Mucosa of rectum (tissue), 2 donors: ENCODE data around the gene FOXN3.

Experiments used
- H3K27ac ChIP-seq, 2 donors: one replicate each; pipeline ENCODE4 v1.7.0; 2013; ENCODE audit warnings: inconsistent platforms in 2 of 2, low read depth in 2 of 2, low read length in 2 of 2
- H3K27me3 ChIP-seq, 2 donors: one replicate each; pipeline ENCODE4 v1.7.0; 2013; ENCODE audit warnings: low read length in 2 of 2; ENCODE audit not compliant: control insufficient read depth in 2 of 2, insufficient read depth in 2 of 2
- H3K36me3 ChIP-seq, 2 donors: one replicate each; pipeline ENCODE4 v1.7.0; 2013; ENCODE audit warnings: low read length in 2 of 2; ENCODE audit not compliant: control insufficient read depth in 2 of 2, insufficient read depth in 2 of 2
- H3K4me1 ChIP-seq, 2 donors: one replicate each; pipeline ENCODE4 v1.7.0; 2013; ENCODE audit warnings: low read length in 2 of 2, mild to moderate bottlenecking in 1 of 2; ENCODE audit not compliant: control insufficient read depth in 2 of 2, insufficient read depth in 2 of 2
- H3K4me3 ChIP-seq, 2 donors: one replicate each; pipeline ENCODE4 v1.7.0; 2013; ENCODE audit warnings: low read length in 2 of 2
- H3K9ac ChIP-seq, 2 donors: one replicate each; pipeline ENCODE4 v1.7.0; 2013; ENCODE audit warnings: low read length in 2 of 2, low read depth in 1 of 2, mild to moderate bottlenecking in 1 of 2
- H3K9me3 ChIP-seq, 2 donors: one replicate each; pipeline ENCODE4 v1.7.0; 2013; ENCODE audit warnings: low read length in 2 of 2; ENCODE audit not compliant: control insufficient read depth in 2 of 2
- donor health status: healthy.
- donor health status: Normal muscosa, but diverticular disease.

FOXN3 gene

DNA sequence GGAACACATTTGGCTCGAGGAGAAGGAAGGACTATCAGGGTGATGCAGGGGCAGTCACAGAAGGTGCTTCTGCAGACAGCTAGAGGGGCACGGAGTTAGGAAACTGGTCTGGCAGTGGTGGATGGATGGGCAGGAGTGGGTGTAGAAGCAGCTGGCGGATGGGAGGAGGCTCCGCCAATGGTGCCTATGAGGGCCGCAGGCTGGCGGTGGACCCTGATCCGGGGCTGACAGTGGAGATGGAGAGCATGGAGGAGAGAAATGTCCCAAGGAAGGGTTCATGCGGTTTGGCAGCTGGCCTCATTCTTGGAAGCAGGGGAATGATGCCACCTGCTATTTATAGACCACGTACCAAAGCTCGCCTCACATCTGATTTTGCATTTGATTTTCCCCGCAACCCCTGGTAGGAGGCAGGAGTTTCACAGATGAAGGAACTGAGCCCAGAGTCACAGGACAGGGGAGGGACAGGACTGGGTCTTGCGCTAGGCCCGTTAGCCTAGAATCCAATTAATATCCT lies 237.1 kb downstream of the FOXN3 start:
- Histone ChIP-seq H3K36me3 (peaks cover 12 to 18% of the 10 kb centered on the region in 2 donors), H3K27ac (no peak overlapping the region), H3K4me1 (peaks cover 0 to 15% of the 10 kb centered on the region in 2 donors), H3K9ac (no peak overlapping the region), H3K9me3 (no peaks in the 10 kb centered on the region), H3K27me3 (no peaks in the 10 kb centered on the region), H3K4me3 (no peak overlapping the region)

DNA sequence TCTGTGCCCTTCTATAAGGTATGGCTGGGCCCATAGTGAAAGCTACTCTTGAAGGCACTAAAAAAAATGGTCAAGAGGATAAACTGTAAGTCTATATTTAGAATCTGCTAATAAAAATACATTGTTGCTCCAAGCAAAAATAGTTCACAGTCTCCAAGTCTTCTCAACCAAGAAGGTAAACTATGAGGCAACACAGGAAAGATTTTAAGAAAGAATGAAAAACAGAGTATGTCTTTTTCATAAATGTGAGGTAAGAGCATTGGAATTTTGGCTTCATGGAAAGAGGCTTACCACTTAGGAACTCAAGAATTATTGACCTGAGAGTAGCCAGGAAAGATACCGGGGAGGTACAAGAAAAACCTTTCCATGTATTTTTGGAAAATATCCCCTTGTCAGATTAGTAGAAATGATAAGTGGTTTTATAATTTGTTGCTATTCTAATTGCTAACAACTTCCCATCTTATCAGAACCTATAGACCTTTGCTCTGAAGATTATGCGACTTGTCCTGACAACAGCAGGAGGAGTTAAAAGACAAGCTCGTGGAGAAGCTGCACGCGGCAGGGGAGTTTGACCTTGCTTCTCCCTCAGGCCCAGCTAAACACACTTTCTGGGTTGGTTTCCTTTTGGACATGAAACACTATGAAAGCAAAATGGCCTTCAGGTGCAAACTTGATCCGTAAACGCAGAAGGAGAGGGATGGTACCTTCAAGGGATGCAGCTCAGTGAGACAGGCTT lies 238.1 kb downstream of the FOXN3 start:
- H3K36me3 ChIP-seq: peaks cover 10 to 16% of the 10 kb centered on the region in 2 donors
- H3K4me1 ChIP-seq: peaks cover 0 to 15% of the 10 kb centered on the region in 2 donors
- no peak overlapping the region for H3K4me3 ChIP-seq
- H3K9ac ChIP-seq: no peak overlapping the region
- H3K27me3 ChIP-seq: no peaks in the 10 kb centered on the region
- no peak overlapping the region for H3K27ac ChIP-seq
- H3K9me3 ChIP-seq: no peaks in the 10 kb centered on the region

DNA sequence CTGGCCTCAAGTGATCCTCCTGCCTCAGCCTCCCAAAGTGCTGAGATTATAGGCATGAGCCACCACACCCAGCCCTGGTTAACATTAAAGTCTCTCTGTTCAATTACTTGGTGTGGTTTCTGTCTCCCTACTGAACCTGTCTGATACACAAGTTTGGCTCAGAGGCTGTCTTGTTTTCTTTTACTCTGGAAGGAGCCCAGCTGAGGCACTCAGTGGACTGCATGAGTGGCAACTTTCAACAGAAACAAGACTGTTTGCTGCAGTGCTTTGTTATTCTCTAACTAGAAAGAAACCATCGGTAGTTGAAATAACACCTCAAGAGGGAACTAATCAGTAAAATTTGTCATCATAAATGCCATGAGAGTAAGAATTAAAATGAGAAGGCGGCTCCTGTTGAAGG lies 238.7 kb downstream of the FOXN3 start:
- H3K4me1 ChIP-seq: peaks cover 0 to 15% of the 10 kb centered on the region in 2 donors
- H3K27me3 ChIP-seq: no peaks in the 10 kb centered on the region
- H3K36me3 ChIP-seq: peaks cover 10 to 15% of the 10 kb centered on the region in 2 donors
- H3K4me3 ChIP-seq: no peak overlapping the region
- no peak overlapping the region for H3K27ac ChIP-seq
- no peaks in the 10 kb centered on the region for H3K9me3 ChIP-seq
- no peak overlapping the region for H3K9ac ChIP-seq

DNA sequence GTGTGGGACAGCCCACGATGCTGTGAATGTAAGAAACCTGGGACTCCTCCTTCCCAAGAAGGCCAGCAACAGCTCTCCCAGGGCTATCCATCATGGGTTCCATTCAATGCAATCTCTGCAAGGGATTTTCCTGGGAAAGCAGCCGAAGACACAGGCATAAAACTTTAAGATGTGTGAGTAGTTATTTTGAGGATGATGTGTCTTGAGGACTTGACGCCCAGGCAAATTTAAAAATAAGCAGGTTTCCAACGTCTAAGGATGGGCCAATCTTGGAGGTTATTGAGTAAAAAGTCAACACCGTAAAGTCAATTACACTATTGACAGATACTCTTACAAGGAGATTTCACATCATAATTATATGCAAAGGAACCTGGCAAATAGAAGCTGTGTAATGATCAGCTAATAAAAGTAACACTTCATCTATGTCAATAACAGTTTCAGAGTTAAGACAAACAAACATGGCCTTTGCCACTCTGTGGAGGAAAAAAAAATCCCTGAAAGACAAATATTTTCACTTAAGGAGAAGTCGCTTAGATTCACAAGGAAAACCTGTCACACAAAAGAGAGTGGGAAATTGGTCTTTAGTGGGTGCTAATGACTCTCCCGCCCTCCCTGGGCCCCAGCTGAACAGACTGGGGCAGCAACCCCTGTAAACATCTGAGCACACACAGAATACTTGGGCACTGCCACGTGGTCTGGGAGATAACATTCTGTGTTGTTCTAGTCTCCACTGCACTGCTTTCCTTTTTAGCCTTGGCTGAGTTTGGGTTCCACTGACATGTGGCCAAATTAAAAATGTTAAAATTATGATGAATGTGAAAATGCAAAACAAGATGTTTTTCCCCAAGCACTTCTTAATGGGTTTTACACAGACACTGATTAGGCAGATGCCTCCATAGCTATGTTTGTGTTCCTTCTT lies 240.9 kb downstream of the FOXN3 start:
- H3K4me1 ChIP-seq: peaks cover 0 to 15% of the 10 kb centered on the region in 2 donors
- peaks cover 13 to 15% of the 10 kb centered on the region in 2 donors for H3K36me3 ChIP-seq
- H3K27ac ChIP-seq: no peak overlapping the region
- no peaks in the 10 kb centered on the region for H3K9me3 ChIP-seq
- H3K4me3 ChIP-seq: no peak overlapping the region
- H3K27me3 ChIP-seq: no peaks in the 10 kb centered on the region
- no peak overlapping the region for H3K9ac ChIP-seq

DNA sequence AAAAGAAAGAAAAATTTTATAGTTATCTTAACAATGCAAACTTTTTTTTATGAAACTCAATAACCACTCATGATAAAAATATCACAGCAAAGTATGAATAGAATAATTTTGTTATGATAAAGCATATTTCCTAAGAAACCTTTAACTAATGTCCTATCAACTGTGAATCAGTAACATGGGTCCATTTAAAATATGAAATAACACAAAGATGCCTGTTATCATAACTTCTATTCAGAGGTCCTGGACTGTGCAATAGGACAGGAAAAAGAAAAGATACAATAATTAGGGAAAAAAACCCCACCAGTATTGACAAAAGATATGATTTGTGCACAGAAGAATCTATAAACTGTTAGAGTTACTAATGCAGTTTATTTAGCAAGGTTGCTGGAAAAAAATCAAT lies 245.4 kb downstream of the FOXN3 start:
- H3K36me3 ChIP-seq: peaks cover 8 to 10% of the 10 kb centered on the region in 2 donors
- no peak overlapping the region for H3K4me3 ChIP-seq
- no peak overlapping the region for H3K27ac ChIP-seq
- H3K27me3 ChIP-seq: no peaks in the 10 kb centered on the region
- no peaks in the 10 kb centered on the region for H3K9me3 ChIP-seq
- H3K9ac ChIP-seq: no peak overlapping the region
- H3K4me1 ChIP-seq: peaks cover 0 to 9% of the 10 kb centered on the region in 2 donors

DNA sequence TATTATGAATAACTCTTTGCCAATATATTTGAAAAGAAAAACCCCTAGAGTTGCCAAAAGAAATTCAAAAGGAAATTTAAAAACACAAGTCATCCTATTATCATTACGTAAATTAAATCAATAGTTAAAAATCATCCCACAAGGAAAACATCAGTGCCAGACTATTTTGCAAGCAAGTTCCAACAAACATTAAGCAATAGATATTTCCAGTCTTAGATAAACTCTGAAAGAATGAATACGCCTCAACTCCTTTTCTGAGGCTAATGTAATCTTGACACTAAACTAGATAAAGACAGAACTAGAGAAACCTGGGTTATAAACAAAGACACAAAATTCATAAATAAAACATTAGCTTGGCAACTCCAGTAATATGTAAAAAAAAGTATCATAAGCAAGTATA lies 245.9 kb downstream of the FOXN3 start:
- Histone ChIP-seq H3K36me3 (peaks cover 8 to 10% of the 10 kb centered on the region in 2 donors), H3K27me3 (no peaks in the 10 kb centered on the region), H3K27ac (no peak overlapping the region), H3K4me3 (no peak overlapping the region), H3K9me3 (no peaks in the 10 kb centered on the region), H3K9ac (no peak overlapping the region), H3K4me1 (peaks cover 0 to 5% of the 10 kb centered on the region in 2 donors)

DNA sequence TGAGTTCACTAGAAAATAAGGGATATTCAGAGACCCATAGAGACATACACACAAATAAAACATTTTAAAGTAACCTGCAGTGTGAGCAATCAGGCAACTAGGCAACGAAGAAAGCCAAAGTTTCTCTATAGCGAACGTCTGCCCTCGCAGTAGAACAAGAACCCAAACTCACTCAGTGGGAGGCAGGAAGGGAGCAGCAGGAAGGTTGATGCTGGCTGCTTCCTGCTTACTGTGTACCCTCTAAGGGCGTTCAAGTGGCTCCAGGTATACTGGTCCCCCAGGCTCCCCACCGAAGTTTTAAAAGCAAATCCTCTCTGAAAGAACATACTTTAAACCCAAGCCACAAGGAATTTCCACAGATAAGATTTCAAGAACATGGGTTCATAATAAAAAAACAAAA lies 249.3 kb downstream of the FOXN3 start:
- peaks cover 8 to 9% of the 10 kb centered on the region in 2 donors for H3K36me3 ChIP-seq
- H3K27ac ChIP-seq: no peak overlapping the region
- H3K9ac ChIP-seq: no peak overlapping the region
- no peaks in the 10 kb centered on the region for H3K27me3 ChIP-seq
- peaks cover 0 to 4% of the 10 kb centered on the region in 2 donors for H3K4me1 ChIP-seq
- H3K9me3 ChIP-seq: no peaks in the 10 kb centered on the region
- no peak overlapping the region for H3K4me3 ChIP-seq

DNA sequence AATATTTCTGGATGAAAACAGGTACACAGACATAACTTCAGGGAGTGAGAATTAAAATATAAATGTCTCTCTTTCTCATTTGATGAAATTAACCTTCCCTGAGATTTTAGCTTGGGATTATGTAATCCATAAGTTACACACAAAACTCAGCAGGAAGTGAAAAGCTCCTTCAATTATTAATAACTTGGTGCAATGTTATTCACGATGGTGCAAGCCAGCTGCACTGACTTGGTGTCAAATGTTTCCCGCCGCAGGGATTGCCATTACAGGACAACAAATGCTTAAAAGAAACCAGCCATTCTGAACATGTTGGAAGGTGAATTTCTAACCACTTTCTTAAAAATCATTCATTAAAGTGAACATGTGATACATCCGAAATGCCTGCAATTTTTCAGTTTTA lies 250.4 kb downstream of the FOXN3 start:
- H3K27ac ChIP-seq: no peak overlapping the region
- H3K27me3 ChIP-seq: no peaks in the 10 kb centered on the region
- H3K9ac ChIP-seq: no peak overlapping the region
- no peaks in the 10 kb centered on the region for H3K9me3 ChIP-seq
- peaks cover 11 to 17% of the 10 kb centered on the region in 2 donors for H3K36me3 ChIP-seq
- peaks cover 0 to 4% of the 10 kb centered on the region in 2 donors for H3K4me1 ChIP-seq
- H3K4me3 ChIP-seq: no peak overlapping the region

DNA sequence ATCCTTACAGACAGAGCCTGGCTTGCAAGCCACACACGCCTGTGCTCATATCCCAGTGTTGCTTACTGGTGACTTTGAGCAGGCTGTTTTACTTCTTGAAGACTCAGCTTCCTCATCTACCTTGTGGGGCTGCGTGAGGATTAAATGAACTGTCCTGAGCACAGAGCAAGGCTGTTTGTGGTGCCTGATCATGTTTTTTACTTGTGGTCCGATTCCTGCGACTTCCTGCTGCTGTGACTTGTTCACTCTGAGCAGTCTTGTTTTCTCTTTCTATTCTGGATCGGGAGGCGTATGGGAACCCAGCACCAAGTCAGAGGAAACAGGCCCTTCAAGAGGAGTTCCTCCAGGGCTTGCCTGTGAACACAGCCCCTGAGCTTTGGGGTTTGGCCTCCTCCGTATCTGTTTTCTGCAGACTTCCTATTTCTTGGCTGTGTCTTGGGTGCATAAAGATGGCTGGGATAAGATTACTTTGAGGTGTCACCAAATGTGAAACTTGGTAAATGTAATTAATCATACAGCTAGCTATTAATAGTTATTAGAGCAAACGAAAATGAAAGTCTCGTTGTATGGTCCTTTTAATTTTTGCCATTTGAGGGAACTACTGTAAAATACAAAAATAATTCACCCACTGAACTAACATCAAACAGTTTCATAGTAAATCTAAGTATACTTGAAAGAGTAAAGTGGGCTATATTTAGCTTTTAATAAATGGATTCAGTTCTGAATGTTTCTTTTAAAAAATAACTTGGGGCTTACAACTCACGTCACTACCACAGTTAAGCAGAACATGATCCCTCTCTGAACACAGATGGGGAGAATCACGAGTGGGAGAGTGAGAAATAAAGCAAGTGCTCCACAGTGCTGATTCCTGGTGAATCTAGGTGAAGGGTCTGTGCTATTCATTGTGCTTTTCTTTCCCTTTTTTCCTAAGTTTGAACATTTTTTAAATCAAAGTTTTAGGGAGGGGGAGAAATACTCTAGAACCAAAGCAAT lies 251.5 kb downstream of the FOXN3 start:
- Histone ChIP-seq H3K4me3 (peak overlapping the region; percentile 6 to 56), H3K36me3 (peaks cover 15 to 21% of the 10 kb centered on the region in 2 donors), H3K9me3 (no peaks in the 10 kb centered on the region), H3K27ac (peak overlapping the region; percentile 45 to 52), H3K9ac (peak overlapping the region; percentile 3 to 48), H3K4me1 (peaks cover 0 to 4% of the 10 kb centered on the region in 2 donors), H3K27me3 (no peaks in the 10 kb centered on the region)
